A549 (cell line): ENCODE results near the gene MGLL. TPM values are rescaled to one million over a fixed set of nuclear protein-coding genes. Genes with fewer than 3 reads are reported as not detected.

Source experiments
- ATAC-seq, 2 experiments: fragments of 200-7000 bp in 1 of 2; fragments of >200 bp in 1 of 2; cut with Nextera tagmentation in 1 of 2; cut with Tn5 transposase in 1 of 2; 3 replicates each; pipeline versions ENCODE4 v1.8.0 to v1.9.1; 2018 to 2020; ENCODE audit warnings: mild to moderate bottlenecking in 1 of 2, moderate library complexity in 1 of 2
- CTCF ChIA-PET: fragments of 300-600 bp; sonication (Branson Sonifier 250); formaldehyde crosslinking; extraction: SDS; loops from one replicate; lab custom pipeline; 2021; ENCODE audit warnings: antibody characterized with exemption, inconsistent platforms; lab: Yijun Ruan, JAX
- POLR2A ChIA-PET: fragments of 350-600 bp; formaldehyde crosslinking; extraction: SDS; loops from one replicate; lab custom pipeline; 2021; ENCODE audit warnings: antibody characterized with exemption, inconsistent platforms; lab: Yijun Ruan, JAX
- DNase-seq, 2 experiments: peaks; one replicate each; pipeline versions ENCODE4 v3.0.0 to v3.0.0-alpha.2; 2011 to 2016; ENCODE audit warnings: low read depth in 1 of 2, low spot score in 1 of 2
- FAIRE-seq: peaks from 2 replicates; lab custom pipeline; 2011; peaks lifted over from hg19 to GRCh38; lab: Jason Lieb, UNC
- H3K27ac ChIP-seq, 2 experiments: fragments of >200 bp; sonication (Bioruptor Twin); formaldehyde crosslinking; 3 replicates each; pipeline ENCODE4 v1.5.1; 2016 to 2017
- H3K4me1 ChIP-seq: fragments of >200 bp; sonication (Bioruptor Twin); formaldehyde crosslinking; 3 replicates; pipeline ENCODE4 v1.6.1; 2016
- H3K4me2 ChIP-seq: fragments of >200 bp; sonication (Bioruptor Twin); formaldehyde crosslinking; 3 replicates; pipeline ENCODE4 v1.6.1; 2016
- H3K4me3 ChIP-seq: fragments of >200 bp; sonication (Bioruptor Twin); formaldehyde crosslinking; 3 replicates; pipeline ENCODE4 v1.5.1; 2016
- H3K9me3 ChIP-seq: fragments of >200 bp; sonication (Bioruptor Twin); formaldehyde crosslinking; 3 replicates; pipeline ENCODE4 v1.6.1; 2016
- BCL3 ChIP-seq: fragments of >200 bp; sonication (Bioruptor Twin); formaldehyde crosslinking; IDR thresholded peaks from 3 replicates; pipeline ENCODE4 v1.6.1; 2016
- BHLHE40 ChIP-seq: IDR thresholded peaks from 2 replicates; pipeline ENCODE4 v1.6.1; 2012; ENCODE audit warnings: low read depth, low read length, inconsistent platforms
- CBX8 ChIP-seq: fragments of 200-600 bp; sonication (generic); IDR thresholded peaks from 2 replicates; pipeline ENCODE4 v1.6.1; 2016
- CTCF ChIP-seq: fragments of >200 bp; sonication (Bioruptor Twin); formaldehyde crosslinking; IDR thresholded peaks from 3 replicates; pipeline ENCODE4 v1.5.1; 2016
- EP300 ChIP-seq, 2 experiments: fragments of >200 bp; sonication (Bioruptor Twin); formaldehyde crosslinking; IDR thresholded peaks; 2 replicates in 1 of 2; 3 replicates in 1 of 2; pipeline ENCODE4 v1.6.1; 2016 to 2017
- ESRRA ChIP-seq: fragments of 150-350 bp; IDR thresholded peaks from 2 replicates; pipeline ENCODE4 v1.6.1; 2014; ENCODE audit warnings: mild to moderate bottlenecking, low read length, borderline replicate concordance
- FOSL2 ChIP-seq, 2 experiments: fragments of 450-650 bp in 1 of 2; fragments of >200 bp in 1 of 2; sonication (Bioruptor Twin) in 1 of 2; formaldehyde crosslinking; IDR thresholded peaks; 2 replicates each; pipeline versions ENCODE4 v1.5.0 to v1.6.1; 2016 to 2020; ENCODE audit warnings: mild to moderate bottlenecking in 1 of 2, moderate library complexity in 1 of 2
- FOXS1 ChIP-seq: fragments of 250-450 bp; sonication (Bioruptor Pico); IDR thresholded peaks from 2 replicates; pipeline ENCODE4 v1.5.0; 2020; ENCODE audit warnings: mild to moderate bottlenecking, moderate library complexity
- GATA3 ChIP-seq: IDR thresholded peaks from 2 replicates; pipeline ENCODE4 v1.6.1; 2012; ENCODE audit warnings: borderline replicate concordance
- HOXA7 ChIP-seq: fragments of 250-450 bp; sonication (Bioruptor Pico); IDR thresholded peaks from 2 replicates; pipeline ENCODE4 v1.5.0; 2020; ENCODE audit warnings: mild to moderate bottlenecking, moderate library complexity
- HOXB5 ChIP-seq: fragments of 250-450 bp; sonication (Bioruptor Pico); IDR thresholded peaks from 2 replicates; pipeline ENCODE4 v1.5.0; 2020; ENCODE audit warnings: mild to moderate bottlenecking, moderate library complexity
- KDM5A ChIP-seq: fragments of 200-600 bp; sonication (generic); IDR thresholded peaks from 2 replicates; pipeline ENCODE4 v1.6.1; 2016; ENCODE audit warnings: antibody characterized with exemption, mild to moderate bottlenecking
- NPAS2 ChIP-seq: fragments of 250-450 bp; sonication (Bioruptor Pico); IDR thresholded peaks from 2 replicates; pipeline ENCODE4 v1.8.0; 2022; ENCODE audit warnings: mild to moderate bottlenecking, moderate library complexity, borderline replicate concordance
- NR3C1 ChIP-seq: fragments of >200 bp; sonication (Bioruptor Twin); formaldehyde crosslinking; IDR thresholded peaks from 3 replicates; pipeline ENCODE4 v1.6.1; 2017
- PHF8 ChIP-seq: fragments of 200-600 bp; sonication (generic); IDR thresholded peaks from 2 replicates; pipeline ENCODE4 v1.6.1; 2016; ENCODE audit warnings: low read depth, mild to moderate bottlenecking, antibody characterized with exemption, moderate library complexity, borderline replicate concordance
- RAD21 ChIP-seq, 2 experiments: fragments of >200 bp in 1 of 2; sonication (Bioruptor Twin) in 1 of 2; formaldehyde crosslinking in 1 of 2; IDR thresholded peaks in 1 of 2; conservative IDR thresholded peaks in 1 of 2; 2 replicates in 1 of 2; 3 replicates in 1 of 2; pipeline ENCODE4 v1.6.1; 2012 to 2018; ENCODE audit warnings: inconsistent platforms in 1 of 2
- RCOR1 ChIP-seq: fragments of 150-350 bp; IDR thresholded peaks from 2 replicates; pipeline ENCODE4 v1.6.1; 2014; ENCODE audit warnings: antibody characterized with exemption, low read length, low read depth
- RNF2 ChIP-seq: fragments of 200-600 bp; sonication (generic); IDR thresholded peaks from 2 replicates; pipeline ENCODE4 v1.6.1; 2016; ENCODE audit warnings: low read depth, mild to moderate bottlenecking, antibody characterized with exemption, moderate library complexity, borderline replicate concordance
- TP53 ChIP-seq: fragments of 250-450 bp; sonication (Bioruptor Pico); IDR thresholded peaks from 2 replicates; pipeline ENCODE4 v1.5.0; 2021; ENCODE audit warnings: mild to moderate bottlenecking, moderate library complexity
- ZC3H11A ChIP-seq: fragments of 450-650 bp; IDR thresholded peaks from 2 replicates; pipeline ENCODE4 v1.6.1; 2014; ENCODE audit warnings: antibody characterized with exemption, mild to moderate bottlenecking
- ZNF302 ChIP-seq: fragments of 250-450 bp; sonication (Bioruptor Pico); IDR thresholded peaks from 2 replicates; pipeline ENCODE4 v1.9.0; 2021; ENCODE audit warnings: inconsistent platforms, mild to moderate bottlenecking, moderate library complexity
- WGBS: methylation state at CpG from one replicate; pipeline ENCODE4 v1.1.6; 2017; ENCODE audit errors: missing lambda C conversion rate; 5-methylcytosine and 5-hydroxymethylcytosine counted together
- polyA plus RNA-seq, 4 experiments: library from polyadenylated mRNA; depleted of rRNA in 3 of 4; stranded (reverse); fragments of >200 nt; fragmentation: RNase III in 1 of 4; extraction: RNeasy Plus Mini Kit Qiagen cat#74134 plus additional on column Dnase treatment in 1 of 4; gene quantifications; 2 replicates in 3 of 4; 3 replicates in 1 of 4; pipeline ENCODE4 v1.2.3, GENCODE V29; 2011 to 2017

Gene MGLL
- polyA plus RNA-seq, 2 of the 4 experiments (the other 2 are of a cell fraction): 38.5 to 41.5 TPM

- no peak for TF ChIP-seq HOXA7 (CRISPR knock-in tag)
- TF ChIP-seq FOXS1: no peak
- TF ChIP-seq ZNF302 (CRISPR knock-in tag): no peak
- no peak for TF ChIP-seq RCOR1
- no peak for TF ChIP-seq KDM5A
- no peak for TF ChIP-seq EP300 (IDR thresholded peaks at IDR 0.05)
- TF ChIP-seq GATA3: no peak
- no peak for TF ChIP-seq FOSL2 (IDR thresholded peaks at IDR 0.05)
- no peak for TF ChIP-seq FOSL2 (CRISPR knock-in tag; IDR thresholded peaks at IDR 0.05)
- no peak for TF ChIP-seq NR3C1
- TF ChIP-seq, all 56 proteins: peak for 0
Measured at GRCh38 chr3:127859730-127860129, 37.4 kb upstream of the MGLL start (continued).

GRCh38 chr3:127858937-127859336 is 36.6 kb upstream of the MGLL start:
- CTCF ChIA-PET: no interaction called here
- Histone ChIP-seq H3K27ac (no peak overlapping the region), H3K9me3 (no peaks in the 10 kb centered on the region), H3K4me3 (no peak overlapping the region), H3K4me1 (no peaks in the 10 kb centered on the region), H3K4me2 (no peak overlapping the region)
- FAIRE-seq: no peak
- TF ChIP-seq NPAS2 (CRISPR knock-in tag) (no peak), ESRRA (no peak), RCOR1 (no peak), BCL3 (no peak), CTCF (no peak), ZC3H11A (no peak), HOXB5 (CRISPR knock-in tag) (no peak)
- no peak for ATAC-seq
- no peak for DNase-seq
- POLR2A ChIA-PET: no interaction called here
- 68% methylated on average over 5 of the region's 5 CpGs for WGBS

- CTCF ChIA-PET: no interaction called here
- no peak overlapping the region for H3K27ac ChIP-seq
- H3K9me3 ChIP-seq: no peaks in the 10 kb centered on the region
- no peak for ATAC-seq
- no peaks in the 10 kb centered on the region for H3K4me1 ChIP-seq
- WGBS: 84% methylated on average over 6 of the region's 6 CpGs
- no peak overlapping the region for H3K4me2 ChIP-seq
- TF ChIP-seq PHF8 (no peak), CBX8 (no peak), TP53 (CRISPR knock-in tag) (no peak), RCOR1 (no peak), RNF2 (no peak), BCL3 (no peak), RAD21 (conservative IDR thresholded peaks at IDR 0.05 in 1 of 2, IDR thresholded peaks at IDR 0.05 in 1 of 2) (no peak), BHLHE40 (no peak)
- TF ChIP-seq, all 56 proteins: peak for 0
- H3K4me3 ChIP-seq: no peak overlapping the region
- DNase-seq (no peak), FAIRE-seq (no peak)
- POLR2A ChIA-PET: no interaction called here
Measured at GRCh38 chr3:127858521-127858920, 36.2 kb upstream of the MGLL start.
